GM19397 (cell line): ENCODE data around the gene KIF26B.

Experiments
- ATAC-seq: cut with Tn5 transposase; IDR thresholded peaks from one replicate; pipeline ENCODE4 v1.9.1; 2021; ENCODE audit warnings: mild to moderate bottlenecking, moderate library complexity; ENCODE audit not compliant: unreplicated experiment

KIF26B gene

DNA sequence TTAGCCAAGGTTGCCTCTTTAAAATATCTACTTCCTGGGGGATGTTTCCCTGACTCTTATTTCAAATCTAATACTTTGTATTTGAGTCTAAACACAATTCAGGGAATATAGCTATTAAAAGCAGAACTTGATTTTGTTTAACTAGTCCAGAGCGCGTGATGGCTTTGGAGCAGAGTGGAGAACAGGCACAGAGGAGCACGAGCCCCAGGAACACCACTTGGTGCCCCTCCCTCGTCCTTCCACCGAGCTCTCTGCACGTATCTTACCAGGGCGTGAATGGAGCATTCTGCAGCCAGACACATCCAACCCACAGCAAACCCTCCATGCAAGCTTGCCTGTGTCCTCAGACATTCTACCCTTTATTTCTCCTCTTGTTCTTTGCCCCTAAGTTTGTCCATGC is 14.1 kb downstream of the KIF26B start:
- no peak for ATAC-seq

DNA sequence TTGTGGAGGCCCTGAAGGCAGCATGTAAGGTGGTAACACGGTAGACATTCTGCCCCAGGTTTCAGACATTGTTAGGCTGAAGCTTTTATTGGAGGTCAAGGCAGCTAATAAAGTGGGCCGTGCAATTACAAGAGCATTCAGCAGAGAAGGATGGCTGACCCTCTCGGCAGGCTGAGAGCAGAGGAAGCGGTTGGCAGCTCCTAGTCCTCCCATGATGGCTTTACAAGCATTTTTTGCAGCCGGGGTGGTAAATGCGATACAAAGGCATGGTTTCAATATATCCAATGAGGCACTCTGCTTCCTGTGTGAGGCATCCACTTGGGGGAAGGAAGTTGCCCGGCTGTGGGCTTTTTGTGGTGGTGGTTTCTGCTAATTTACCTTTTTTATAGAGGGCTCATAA is 14.6 kb downstream of the KIF26B start:
- ATAC-seq, result no peak

DNA sequence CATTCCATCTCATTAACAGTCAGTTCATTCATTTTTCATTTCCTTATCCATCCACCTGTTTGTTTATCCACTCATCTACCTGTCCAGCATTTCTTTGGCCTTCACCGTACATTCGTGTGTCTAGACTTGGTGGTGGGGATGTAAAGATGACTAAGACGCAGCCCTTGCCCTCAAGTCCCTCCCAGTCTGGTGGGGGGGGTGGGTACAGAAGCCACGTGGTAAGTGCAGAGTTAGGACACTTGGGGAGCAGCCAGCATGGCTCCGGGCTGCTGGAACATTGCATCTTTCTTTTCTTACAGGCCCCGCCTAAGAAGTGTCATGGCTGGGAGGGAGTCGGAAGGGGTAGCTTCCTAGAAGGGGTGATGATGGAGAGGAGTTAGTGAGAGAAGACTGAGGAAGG is 17.2 kb downstream of the KIF26B start:
- ATAC-seq, result no peak

DNA sequence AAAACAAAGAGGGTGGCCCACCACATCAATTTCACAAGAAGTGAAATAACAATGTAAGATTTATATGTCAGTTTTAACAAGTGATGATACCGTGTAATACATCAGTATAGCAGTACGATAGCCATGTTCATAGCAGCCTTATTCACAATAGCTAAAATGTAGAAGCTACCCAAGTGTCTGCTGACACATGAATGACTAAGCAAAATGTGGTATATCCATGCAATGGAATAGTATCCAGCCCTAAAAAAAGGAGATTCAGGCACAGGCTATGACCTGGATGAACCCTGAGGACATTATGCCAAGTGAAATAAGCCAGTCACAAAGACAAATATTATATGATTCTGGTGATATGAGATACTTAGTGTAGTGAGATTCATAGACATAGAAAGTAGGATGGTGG is 18.0 kb downstream of the KIF26B start:
- no peak for ATAC-seq

DNA sequence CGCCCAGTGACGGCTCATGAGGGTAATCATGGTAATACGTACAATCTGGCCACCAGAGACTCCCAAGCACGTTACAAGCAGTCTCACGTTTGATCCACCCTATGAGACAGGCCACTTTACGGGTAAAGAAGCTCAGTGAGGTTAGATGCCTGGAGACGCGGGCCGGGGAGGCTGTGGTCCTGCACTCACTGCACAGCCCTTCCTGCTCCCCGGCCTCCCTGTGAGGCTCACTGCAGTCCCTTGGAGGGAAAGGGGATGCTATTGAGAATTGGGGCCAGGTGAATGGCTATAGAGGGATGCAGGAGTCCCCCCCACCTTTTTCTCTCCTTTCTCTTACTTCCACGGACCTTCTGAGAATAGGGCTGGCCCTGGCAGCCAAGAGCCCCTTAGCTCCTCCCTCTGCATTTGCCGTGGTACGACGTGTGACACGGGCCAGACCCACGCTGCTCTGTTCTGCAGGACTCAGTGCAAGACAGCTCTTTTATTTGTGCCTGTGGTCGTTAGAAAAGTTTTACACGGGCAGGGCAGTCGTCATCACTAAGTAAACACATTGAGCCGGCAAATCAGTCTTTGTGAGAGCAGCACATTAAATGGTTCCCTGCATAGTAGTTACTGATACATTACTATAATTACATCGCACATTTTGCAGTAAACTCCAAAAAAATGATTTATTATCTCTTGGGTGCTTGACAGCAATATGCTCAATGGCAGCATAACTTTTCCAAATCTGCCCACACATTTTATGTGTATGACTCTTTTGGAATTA is 18.8 kb downstream of the KIF26B start:
- no peak for ATAC-seq

DNA sequence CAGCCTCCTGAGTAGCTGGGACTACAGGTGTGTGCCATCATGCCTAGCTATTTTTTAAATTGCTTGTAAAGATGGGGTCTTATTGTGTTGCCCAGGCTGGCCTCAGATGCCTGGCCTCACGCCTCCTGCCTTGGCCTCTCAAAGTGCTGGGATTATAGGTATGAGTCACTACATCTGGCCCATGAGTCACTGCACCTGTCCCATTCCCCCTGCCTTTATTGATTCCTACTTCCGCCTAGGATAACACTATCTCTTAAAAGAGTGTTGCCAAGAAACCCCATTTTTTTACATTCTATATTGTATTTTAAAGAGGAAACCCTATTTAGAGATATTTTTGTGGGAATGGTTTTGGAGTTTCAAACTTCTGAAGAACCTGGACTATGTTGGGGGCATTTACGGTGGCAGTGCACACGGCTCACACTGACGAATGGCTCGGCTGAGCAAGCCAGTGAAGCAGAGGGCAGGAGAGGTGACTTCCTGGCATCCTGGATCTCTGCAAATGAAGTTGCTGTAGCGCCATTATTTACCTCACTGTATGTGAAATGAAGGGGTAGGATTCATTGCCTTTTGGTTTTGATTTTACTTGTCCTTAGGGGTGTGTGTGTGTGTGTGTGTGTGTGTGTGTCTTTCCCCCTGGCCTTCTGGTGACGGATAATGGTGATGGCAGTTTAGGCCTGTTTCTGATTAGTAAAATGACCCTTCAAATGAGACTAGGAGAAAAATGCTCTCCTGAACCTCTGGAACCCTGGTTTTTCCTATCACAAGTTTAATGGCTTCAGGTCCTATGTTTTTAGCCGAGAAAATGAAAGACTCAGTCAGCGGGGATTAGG is 22.5 kb downstream of the KIF26B start:
- no peak for ATAC-seq

DNA sequence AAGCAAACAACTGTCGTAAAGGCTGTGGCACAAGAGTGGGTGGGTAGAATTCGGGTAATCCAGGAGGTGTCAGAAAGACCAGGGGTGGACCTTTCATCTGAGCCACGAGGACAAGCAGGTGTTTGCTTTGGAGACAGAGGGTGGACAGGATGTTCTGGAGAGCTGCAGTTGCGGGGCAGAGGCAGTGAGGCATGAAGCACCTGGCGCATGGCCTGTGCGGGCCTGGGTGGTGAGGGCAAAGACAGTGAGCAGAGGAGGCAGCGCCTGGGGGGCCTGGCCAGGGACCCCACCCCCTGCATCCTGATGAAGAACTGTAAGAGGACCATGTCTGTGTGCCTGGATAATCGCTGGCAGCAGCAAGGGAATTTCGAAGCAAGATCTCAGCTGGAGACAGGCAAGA is 24.9 kb downstream of the KIF26B start:
- no peak for ATAC-seq

DNA sequence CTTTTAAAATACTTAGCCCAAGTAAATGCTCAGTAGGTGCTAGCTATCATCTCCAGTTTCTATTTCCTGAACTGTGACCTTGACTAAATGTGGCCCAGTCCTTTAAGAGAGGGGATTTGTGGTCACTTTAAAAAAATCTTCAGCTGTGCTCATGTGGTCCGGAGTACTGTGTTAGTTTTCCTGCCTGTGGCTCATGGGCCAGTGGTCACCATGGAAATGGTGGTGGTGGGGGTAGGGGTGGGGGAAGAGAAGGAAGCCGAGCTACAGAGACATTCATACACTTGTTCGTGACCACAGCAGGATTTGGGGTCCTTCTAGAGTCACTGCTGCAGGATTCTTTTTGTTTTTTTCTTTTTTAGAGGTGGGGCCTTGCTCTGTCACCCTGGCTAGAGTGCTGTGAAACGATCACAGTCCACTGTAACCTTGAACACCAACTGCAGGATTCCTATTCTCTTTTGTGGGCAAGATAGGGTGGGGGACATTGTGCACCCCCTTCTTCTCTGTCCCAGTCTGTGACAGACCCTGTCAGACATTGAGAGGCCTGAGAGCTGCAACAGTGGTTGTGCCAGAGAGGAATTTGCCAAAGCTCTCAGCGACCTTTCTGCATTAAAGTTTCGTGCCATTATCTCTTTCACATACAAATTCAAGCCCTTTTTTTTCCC is 25.8 kb downstream of the KIF26B start:
- no peak for ATAC-seq

DNA sequence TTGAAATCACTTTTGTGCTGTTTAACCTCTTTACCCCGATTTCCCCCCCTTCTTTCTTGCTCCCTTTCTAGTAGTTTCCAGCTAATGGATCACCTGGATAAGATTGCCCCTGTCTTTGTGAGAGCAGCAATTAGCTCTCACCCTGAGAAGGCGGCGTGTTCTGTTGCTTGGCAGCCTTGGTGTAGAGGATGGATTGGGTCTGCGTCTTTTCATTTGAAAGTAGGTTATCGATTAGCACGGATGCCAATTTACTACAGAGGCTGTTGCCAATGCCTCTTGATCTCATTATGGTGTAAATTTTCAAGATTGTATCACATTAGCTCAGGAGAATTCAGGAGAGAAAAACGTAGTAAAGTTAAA is 26.4 kb downstream of the KIF26B start:
- ATAC-seq, result no peak

DNA sequence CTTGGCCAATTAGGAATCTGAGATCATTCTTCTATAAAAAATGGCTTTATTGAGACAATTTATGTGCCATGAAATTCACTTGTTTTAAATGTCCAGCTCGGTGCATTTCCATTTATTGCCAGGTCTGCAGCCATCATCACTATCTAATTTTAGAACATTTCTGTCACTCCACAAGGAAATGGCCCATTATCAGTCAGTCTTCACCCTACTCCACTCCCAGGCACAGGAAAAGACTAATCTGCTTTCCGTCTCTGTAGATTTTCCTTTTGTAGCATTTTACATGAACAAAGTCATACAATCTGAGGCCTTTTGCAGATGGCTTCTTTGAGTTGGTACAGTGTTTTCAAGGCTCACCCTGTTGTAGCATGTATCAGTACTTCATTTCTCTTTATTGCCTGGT is 27.2 kb downstream of the KIF26B start:
- ATAC-seq, result no peak

DNA sequence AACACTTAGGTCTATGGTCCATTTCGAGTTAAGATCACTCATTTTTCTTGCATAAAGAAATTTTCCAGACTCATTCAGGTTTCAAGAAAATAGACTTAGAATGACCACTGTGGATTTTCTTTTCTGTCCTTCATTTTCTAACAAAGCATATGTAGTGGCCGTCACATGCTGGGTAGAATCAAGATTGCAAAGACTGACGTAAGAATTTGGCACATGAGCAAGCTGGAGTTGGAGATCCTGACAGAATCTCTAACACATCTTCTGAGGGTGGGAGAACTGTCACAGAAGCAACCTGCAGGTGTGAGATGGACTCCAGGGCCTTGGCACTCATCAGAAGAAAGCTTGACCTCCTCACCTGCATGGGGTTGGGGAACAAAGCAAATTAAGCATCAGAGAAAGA is 28.6 kb downstream of the KIF26B start:
- no peak for ATAC-seq

DNA sequence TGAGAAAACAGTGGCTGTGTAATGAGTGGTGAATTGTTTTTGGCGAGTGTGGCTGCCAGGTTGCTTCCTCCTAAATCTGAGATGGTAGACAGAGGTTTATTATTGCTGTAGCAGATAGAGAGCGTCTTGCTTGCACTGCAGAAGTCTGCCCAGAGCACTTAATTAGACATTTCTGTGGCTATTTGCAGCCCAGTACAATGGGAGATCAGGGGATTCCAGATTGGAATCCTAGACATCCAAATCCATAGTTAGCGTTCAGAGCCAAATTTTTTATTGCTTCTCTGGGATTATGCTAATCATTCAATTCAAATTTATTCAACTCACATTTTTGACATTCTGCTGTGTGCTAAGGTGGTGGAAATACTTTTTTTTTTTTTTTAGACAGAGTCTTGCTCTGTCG is 30.0 kb downstream of the KIF26B start:
- no peak for ATAC-seq

DNA sequence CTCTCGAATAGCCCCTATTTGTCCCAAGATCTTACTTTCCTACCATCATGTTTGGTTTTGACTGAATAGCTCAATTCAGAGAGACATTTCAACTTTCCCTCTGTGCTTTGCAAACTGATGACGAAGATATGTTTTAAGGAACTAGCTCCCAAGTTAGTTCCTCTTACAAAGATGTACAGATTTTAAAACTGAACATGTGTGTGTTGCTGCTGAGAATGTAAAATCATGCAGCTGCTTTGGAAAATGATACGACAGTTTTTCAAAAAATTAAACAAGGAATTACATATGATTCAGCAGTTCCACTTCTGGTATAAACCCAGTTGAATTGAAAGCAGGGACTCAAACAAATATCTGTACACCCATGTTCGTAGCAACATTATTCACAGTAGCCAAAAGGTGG is 33.6 kb downstream of the KIF26B start:
- ATAC-seq, result no peak

DNA sequence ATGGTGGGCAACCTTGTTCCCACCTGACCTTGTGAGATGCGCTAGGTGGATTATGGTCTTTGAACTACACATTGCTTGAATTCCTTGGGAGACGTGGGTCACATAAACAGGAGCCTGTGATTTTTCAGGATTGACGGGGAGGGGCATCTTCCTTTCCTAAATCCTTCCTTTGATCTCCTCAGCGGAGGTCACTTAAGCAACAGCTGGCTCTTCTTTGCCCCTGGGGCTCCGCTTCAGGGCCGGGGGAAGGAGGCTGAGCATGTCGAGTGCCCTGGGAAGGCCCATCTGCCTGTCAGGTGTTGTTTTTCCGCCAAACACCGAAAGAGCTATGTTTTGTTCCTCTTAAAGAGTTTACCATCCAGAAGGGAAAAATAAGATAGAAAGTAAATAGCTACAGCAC is 40.6 kb downstream of the KIF26B start:
- no peak for ATAC-seq

DNA sequence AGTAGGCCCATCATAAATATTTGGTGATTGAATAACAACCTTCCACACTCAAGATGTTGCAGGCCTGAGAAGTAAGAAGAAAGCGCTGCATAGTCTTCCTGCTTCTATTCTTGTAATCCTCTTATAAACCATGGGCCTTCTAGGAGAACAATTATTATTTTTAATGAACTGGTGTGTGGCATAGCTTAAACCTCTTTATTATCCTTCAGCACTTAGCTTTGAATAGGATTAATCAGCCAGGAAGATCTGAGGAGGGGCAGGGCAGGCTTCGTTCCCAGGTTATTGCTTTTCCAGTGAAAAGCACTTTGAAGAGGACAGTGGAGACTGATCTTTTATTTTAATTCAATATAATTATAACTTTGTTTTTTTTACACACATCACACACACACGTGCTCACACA is 42.3 kb downstream of the KIF26B start:
- no peak for ATAC-seq

DNA sequence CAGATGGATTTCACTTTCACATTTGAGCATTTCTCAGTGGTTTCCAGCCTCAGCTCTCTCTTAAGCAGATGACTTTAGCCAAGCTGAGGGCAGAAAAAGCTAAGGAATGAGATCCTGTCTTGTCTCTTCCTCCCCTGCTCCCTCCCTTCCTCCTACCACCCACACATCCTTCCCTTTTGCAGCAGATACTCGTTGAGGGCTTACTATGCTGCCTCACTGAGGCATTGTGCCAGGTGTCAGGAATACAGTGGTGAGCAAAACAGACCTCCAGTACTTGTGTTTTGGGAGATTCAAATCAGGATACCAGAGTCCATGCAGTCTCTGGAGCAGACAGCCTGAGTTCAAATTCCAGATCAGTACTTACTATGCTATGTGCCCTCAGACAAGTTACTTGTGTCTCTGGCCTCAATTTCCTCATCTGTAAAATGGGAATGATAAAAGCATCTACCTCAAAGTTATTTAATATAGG is 43.2 kb downstream of the KIF26B start:
- no peak for ATAC-seq

DNA sequence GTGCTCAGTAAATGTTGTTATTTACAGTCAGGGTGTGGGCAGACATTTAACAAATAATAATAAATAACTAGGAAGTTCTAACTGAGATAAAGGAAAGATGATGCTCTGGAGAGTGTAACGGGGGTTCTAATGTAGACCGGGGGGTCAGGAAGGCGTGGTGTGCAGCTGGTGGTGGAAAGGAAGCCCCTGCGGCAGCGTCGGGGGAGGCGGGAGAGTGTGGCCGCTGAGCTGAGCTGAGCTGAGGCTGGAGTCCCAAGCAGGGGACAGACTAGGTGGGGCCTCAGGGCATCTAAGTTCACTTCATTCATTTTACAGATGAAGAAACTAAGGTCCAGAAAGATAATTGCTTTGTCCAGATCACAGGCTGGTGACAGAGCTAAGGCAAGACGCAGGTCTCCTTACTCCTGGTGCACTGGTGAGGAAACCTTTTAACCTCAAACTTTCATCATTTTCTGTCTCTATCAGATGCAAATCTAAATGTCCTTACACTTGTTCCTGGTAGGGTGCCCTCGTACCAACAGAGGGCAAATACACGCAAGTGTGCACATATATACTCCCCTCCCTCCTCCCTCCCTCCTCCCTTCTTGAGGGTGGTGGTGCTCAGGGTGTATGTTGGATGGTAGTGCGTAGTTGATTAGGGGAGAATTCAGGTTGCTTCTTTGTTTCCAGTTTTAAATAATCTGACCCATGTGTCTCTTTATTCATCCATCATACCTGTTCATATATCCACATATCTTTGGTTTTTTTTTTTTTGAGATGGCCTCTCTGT is 44.1 kb downstream of the KIF26B start:
- ATAC-seq, result no peak

DNA sequence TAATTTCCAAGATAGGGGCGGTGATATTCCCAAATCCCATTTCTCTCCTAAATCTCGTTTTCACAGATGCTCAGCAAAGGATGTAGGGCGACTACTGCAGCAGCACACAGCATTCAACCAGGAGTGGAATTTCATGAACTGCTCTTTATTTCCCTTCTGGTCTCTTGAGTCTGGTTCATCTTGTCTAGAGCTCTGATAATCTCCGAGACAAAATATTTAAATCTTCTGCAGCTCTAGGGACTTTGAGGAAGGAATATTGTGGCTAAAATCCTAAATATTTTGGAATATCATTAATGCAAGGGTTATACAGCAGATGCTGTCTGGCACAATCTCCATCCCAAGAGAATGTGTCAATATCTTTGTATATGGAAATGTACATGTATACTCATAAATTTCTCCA is 45.4 kb downstream of the KIF26B start:
- ATAC-seq, result no peak

DNA sequence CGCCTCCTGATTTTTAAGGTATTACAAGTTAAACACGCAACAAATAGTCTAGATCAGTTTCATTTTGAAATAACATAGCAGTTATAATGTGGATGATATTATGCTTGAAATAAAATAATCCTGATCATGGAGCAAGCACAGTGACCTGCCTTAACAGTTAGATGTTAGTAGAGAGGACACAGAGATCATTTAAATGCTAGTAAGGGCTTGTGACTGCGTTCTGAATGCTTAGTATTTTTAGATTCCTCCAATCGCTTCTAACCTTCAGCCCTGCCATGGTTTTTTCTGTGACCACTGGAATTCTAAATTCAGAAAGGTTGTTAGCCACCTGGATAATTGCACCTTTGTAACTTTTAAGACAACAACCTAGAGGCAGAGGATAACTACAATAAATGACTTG is 46.4 kb downstream of the KIF26B start:
- ATAC-seq, result no peak

DNA sequence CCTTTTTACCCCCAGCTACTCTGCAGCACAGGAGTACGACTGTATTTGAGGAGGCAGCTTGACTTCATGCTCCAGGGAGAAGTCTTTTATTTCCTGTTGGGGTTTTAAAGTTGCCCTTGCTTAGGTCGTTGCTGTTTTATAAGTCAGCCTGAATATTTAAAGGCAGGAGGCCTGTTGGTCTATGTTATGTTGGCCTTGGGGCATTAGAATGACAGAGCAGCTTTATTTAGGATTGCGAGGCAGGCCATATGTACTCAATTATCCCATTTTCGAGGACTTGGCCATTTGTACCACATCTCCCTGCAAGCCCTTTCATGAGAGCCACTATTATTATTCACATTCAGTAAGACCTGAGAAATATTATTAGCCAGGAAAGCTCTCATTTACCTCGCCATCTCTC is 47.0 kb downstream of the KIF26B start:
- ATAC-seq, result no peak

DNA sequence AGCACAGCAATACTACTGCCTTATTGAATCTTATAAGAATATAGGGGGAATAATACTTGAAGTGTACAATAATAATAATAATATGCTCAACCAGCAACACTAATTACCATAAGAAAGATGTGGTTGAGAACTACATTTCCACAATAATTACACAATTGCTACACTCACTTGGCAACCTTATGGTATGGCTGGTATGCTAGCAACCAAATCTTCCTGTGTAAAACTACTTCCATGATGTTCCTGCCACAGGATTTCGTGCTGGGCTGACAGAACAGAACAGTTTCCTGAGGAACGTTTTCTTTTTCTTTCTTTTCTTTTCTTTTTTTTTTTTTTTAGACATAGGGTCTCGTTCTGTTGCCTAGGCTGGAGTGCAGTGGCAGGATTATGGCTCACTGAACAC is 50.6 kb downstream of the KIF26B start:
- ATAC-seq, result no peak
